HepG2 (cell line): ENCODE results near the gene WASHC3. TPM values are rescaled to one million over a fixed set of nuclear protein-coding genes. Genes with fewer than 3 reads are reported as not detected.
A peak's percentile ranks its signal among the peaks of the same experiment; 100 is the strongest.

Experiments
- ARHGAP35 ChIP-seq: sonication (generic); formaldehyde crosslinking; IDR thresholded peaks from 2 replicates; pipeline ENCODE4 v1.9.0; 2022; ENCODE audit warnings: mild to moderate bottlenecking, inconsistent platforms, moderate library complexity, missing genetic modification reagents, borderline replicate concordance
- BCL3 ChIP-seq: sonication (generic); formaldehyde crosslinking; IDR thresholded peaks from 2 replicates; pipeline ENCODE4 v1.5.1; 2020; ENCODE audit warnings: mild to moderate bottlenecking, missing genetic modification reagents, moderate library complexity
- DPF2 ChIP-seq: sonication (generic); formaldehyde crosslinking; IDR thresholded peaks from 2 replicates; pipeline ENCODE4 v1.4.0; 2020; ENCODE audit warnings: mild to moderate bottlenecking, low read depth, missing genetic modification reagents, borderline replicate concordance
- FOSL2 ChIP-seq: sonication (generic); formaldehyde crosslinking; IDR thresholded peaks from 2 replicates; pipeline ENCODE4 v1.4.0; 2020; ENCODE audit warnings: missing genetic modification reagents
- GTF2F1 ChIP-seq: fragments of 150-350 bp; IDR thresholded peaks from 2 replicates; pipeline ENCODE4 v1.6.1; 2014; ENCODE audit warnings: low read length
- IRF2 ChIP-seq: IDR thresholded peaks from 2 replicates; pipeline ENCODE4 v1.6.1; 2018; ENCODE audit warnings: missing genetic modification reagents, missing compliant biosample characterization
- MED13 ChIP-seq: sonication (generic); formaldehyde crosslinking; IDR thresholded peaks from 2 replicates; pipeline ENCODE4 v1.5.0; 2020; ENCODE audit warnings: missing genetic modification reagents
- MYNN ChIP-seq: sonication (generic); formaldehyde crosslinking; IDR thresholded peaks from 2 replicates; pipeline ENCODE4 v1.4.0; 2020; ENCODE audit warnings: mild to moderate bottlenecking, low read depth, missing genetic modification reagents
- NFKBIZ ChIP-seq: IDR thresholded peaks from 2 replicates; pipeline ENCODE4 v1.6.1; 2018; ENCODE audit warnings: missing genetic modification reagents, missing compliant biosample characterization
- NRL ChIP-seq: sonication (generic); formaldehyde crosslinking; IDR thresholded peaks from 2 replicates; pipeline ENCODE4 v1.5.0; 2020; ENCODE audit warnings: missing genetic modification reagents, mild to moderate bottlenecking, moderate library complexity, borderline replicate concordance
- PPARG ChIP-seq: conservative IDR thresholded peaks from 2 replicates; pipeline ENCODE4 v1.6.1; 2016; ENCODE audit warnings: missing biosample characterization, missing genetic modification reagents
- SP140L ChIP-seq: sonication (generic); formaldehyde crosslinking; IDR thresholded peaks from 2 replicates; pipeline ENCODE4 v1.4.0; 2020; ENCODE audit warnings: missing genetic modification reagents, borderline replicate concordance
- SSRP1 ChIP-seq: IDR thresholded peaks from 2 replicates; pipeline ENCODE4 v1.6.1; 2016; ENCODE audit warnings: control low read depth
- TARDBP ChIP-seq: sonication (generic); formaldehyde crosslinking; IDR thresholded peaks from 2 replicates; pipeline ENCODE4 v1.8.0; 2022; ENCODE audit warnings: mild to moderate bottlenecking, missing genetic modification reagents
- ZNF331 ChIP-seq: sonication (generic); formaldehyde crosslinking; IDR thresholded peaks from 2 replicates; pipeline ENCODE4 v1.4.0; 2020; ENCODE audit warnings: missing genetic modification reagents
- ZNF382 ChIP-seq: sonication (generic); formaldehyde crosslinking; IDR thresholded peaks from 2 replicates; pipeline ENCODE4 v1.5.0; 2020; ENCODE audit warnings: missing genetic modification reagents, mild to moderate bottlenecking, borderline replicate concordance
- ZNF441 ChIP-seq: sonication (generic); formaldehyde crosslinking; IDR thresholded peaks from 2 replicates; pipeline ENCODE4 v1.7.0; 2021; ENCODE audit warnings: missing genetic modification reagents, borderline replicate concordance
- ZNF468 ChIP-seq: sonication (generic); formaldehyde crosslinking; IDR thresholded peaks from 2 replicates; pipeline ENCODE4 v1.8.0; 2022; ENCODE audit warnings: mild to moderate bottlenecking, moderate library complexity, missing genetic modification reagents
- ZNF552 ChIP-seq: sonication (generic); formaldehyde crosslinking; IDR thresholded peaks from 2 replicates; pipeline ENCODE4 v1.9.0; 2022; ENCODE audit warnings: missing genetic modification reagents, mild to moderate bottlenecking, borderline replicate concordance
- ZNF709 ChIP-seq: sonication (generic); formaldehyde crosslinking; IDR thresholded peaks from 2 replicates; pipeline ENCODE4 v1.5.0; 2020; ENCODE audit warnings: mild to moderate bottlenecking, missing genetic modification reagents
- ZNF772 ChIP-seq: sonication (generic); formaldehyde crosslinking; IDR thresholded peaks from 2 replicates; pipeline ENCODE4 v1.5.0; 2020; ENCODE audit warnings: mild to moderate bottlenecking, missing genetic modification reagents
- ZNF839 ChIP-seq: sonication (generic); formaldehyde crosslinking; IDR thresholded peaks from 2 replicates; pipeline ENCODE4 v1.4.0; 2020; ENCODE audit warnings: missing genetic modification reagents, mild to moderate bottlenecking, borderline replicate concordance
- polyA plus RNA-seq, 8 experiments: library from polyadenylated mRNA; depleted of rRNA in 3 of 8; stranded (reverse) in 7 of 8; unstranded in 1 of 8; fragments of >200 nt; fragmentation: Illumina TruSeq in 4 of 8; extraction: Trizol in 4 of 8; gene quantifications; 2 replicates each; pipeline versions ENCODE4 v1.2.1 to v1.2.3, GENCODE V29; 2011 to 2016; ENCODE audit warnings: low read depth in 4 of 8, missing spikeins in 1 of 8, mixed read lengths in 1 of 8; ENCODE audit not compliant: insufficient read depth in 1 of 8
- total RNA-seq, 5 experiments: library from RNA; depleted of rRNA; stranded (reverse); fragments of >200 nt; fragmentation: Illumina TruSeq; extraction: Trizol; gene quantifications; 2 replicates each; pipeline ENCODE4 v1.2.3, GENCODE V29; 2016; ENCODE audit warnings: low read depth in 1 of 5
- TF ChIP-seq, protein P1 (sequence below): sonication (generic); formaldehyde crosslinking; IDR thresholded peaks from 2 replicates; pipeline ENCODE4 v1.5.1; 2020; ENCODE audit warnings: mild to moderate bottlenecking, missing genetic modification reagents, borderline replicate concordance
- TF ChIP-seq, protein P2 (sequence below): sonication (generic); formaldehyde crosslinking; conservative IDR thresholded peaks from 2 replicates; pipeline ENCODE4 v1.8.1; 2023; ENCODE audit warnings: missing genetic modification reagents

Gene WASHC3
- total and polyA plus RNA-seq, 2 of the 13 experiments (the other 11 are each of a cell fraction or from before 2014, with no cell fraction given), result 32.7 to 47.3 TPM

- TF ChIP-seq, protein P1, sequence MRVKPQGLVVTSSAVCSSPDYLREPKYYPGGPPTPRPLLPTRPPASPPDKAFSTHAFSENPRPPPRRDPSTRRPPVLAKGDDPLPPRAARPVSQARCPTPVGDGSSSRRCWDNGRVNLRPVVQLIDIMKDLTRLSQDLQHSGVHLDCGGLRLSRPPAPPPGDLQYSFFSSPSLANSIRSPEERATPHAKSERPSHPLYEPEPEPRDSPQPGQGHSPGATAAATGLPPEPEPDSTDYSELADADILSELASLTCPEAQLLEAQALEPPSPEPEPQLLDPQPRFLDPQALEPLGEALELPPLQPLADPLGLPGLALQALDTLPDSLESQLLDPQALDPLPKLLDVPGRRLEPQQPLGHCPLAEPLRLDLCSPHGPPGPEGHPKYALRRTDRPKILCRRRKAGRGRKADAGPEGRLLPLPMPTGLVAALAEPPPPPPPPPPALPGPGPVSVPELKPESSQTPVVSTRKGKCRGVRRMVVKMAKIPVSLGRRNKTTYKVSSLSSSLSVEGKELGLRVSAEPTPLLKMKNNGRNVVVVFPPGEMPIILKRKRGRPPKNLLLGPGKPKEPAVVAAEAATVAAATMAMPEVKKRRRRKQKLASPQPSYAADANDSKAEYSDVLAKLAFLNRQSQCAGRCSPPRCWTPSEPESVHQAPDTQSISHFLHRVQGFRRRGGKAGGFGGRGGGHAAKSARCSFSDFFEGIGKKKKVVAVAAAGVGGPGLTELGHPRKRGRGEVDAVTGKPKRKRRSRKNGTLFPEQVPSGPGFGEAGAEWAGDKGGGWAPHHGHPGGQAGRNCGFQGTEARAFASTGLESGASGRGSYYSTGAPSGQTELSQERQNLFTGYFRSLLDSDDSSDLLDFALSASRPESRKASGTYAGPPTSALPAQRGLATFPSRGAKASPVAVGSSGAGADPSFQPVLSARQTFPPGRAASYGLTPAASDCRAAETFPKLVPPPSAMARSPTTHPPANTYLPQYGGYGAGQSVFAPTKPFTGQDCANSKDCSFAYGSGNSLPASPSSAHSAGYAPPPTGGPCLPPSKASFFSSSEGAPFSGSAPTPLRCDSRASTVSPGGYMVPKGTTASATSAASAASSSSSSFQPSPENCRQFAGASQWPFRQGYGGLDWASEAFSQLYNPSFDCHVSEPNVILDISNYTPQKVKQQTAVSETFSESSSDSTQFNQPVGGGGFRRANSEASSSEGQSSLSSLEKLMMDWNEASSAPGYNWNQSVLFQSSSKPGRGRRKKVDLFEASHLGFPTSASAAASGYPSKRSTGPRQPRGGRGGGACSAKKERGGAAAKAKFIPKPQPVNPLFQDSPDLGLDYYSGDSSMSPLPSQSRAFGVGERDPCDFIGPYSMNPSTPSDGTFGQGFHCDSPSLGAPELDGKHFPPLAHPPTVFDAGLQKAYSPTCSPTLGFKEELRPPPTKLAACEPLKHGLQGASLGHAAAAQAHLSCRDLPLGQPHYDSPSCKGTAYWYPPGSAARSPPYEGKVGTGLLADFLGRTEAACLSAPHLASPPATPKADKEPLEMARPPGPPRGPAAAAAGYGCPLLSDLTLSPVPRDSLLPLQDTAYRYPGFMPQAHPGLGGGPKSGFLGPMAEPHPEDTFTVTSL (CRISPR knock-in tag), result peak; percentile 83; the same call in 1 of the 2 replicates
- TF ChIP-seq ZNF552 (CRISPR knock-in tag) (no peak), ZNF468 (no peak), PPARG (CRISPR knock-in tag) (peak; percentile 57; the same call in 1 of the 2 replicates), NFKBIZ (peak; percentile 92), DPF2 (CRISPR knock-in tag) (peak; percentile 43; the same call in 1 of the 2 replicates), ZNF839 (CRISPR knock-in tag) (no peak), ZNF709 (no peak), ARHGAP35 (CRISPR knock-in tag) (no peak), ZNF441 (CRISPR knock-in tag) (no peak), FOSL2 (peak; percentile 90), SSRP1 (CRISPR knock-in tag) (no peak), GTF2F1 (no peak), IRF2 (CRISPR knock-in tag) (peak; percentile 39; the same call in 1 of the 2 replicates), ZNF331 (CRISPR knock-in tag) (peak; percentile 25; the same call in 1 of the 2 replicates), SP140L (CRISPR knock-in tag) (no peak), MYNN (CRISPR knock-in tag) (no peak), ZNF382 (CRISPR knock-in tag) (no peak), NRL (no peak), BCL3 (CRISPR knock-in tag) (peak; percentile 72; the same call in 1 of the 2 replicates), TARDBP (peak; percentile 51; the same call in 1 of the 2 replicates), ZNF772 (CRISPR knock-in tag) (no peak), MED13 (CRISPR knock-in tag) (no peak)
- TF ChIP-seq, protein P2, sequence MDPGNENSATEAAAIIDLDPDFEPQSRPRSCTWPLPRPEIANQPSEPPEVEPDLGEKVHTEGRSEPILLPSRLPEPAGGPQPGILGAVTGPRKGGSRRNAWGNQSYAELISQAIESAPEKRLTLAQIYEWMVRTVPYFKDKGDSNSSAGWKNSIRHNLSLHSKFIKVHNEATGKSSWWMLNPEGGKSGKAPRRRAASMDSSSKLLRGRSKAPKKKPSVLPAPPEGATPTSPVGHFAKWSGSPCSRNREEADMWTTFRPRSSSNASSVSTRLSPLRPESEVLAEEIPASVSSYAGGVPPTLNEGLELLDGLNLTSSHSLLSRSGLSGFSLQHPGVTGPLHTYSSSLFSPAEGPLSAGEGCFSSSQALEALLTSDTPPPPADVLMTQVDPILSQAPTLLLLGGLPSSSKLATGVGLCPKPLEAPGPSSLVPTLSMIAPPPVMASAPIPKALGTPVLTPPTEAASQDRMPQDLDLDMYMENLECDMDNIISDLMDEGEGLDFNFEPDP (CRISPR knock-in tag), result no peak
These were observed 2.4 kb downstream of the WASHC3 start (continued) for GRCh38 chr12:102059343-102059742.
